LNCAP (cell line): ENCODE data around the gene CTAGE9.

Source experiments
- TF ChIP-seq, protein P1 (sequence below): fragments of 450-650 bp; IDR thresholded peaks from 2 replicates; pipeline ENCODE4 v1.5.1; 2017; ENCODE audit warnings: mild to moderate bottlenecking

CTAGE9 gene

DNA sequence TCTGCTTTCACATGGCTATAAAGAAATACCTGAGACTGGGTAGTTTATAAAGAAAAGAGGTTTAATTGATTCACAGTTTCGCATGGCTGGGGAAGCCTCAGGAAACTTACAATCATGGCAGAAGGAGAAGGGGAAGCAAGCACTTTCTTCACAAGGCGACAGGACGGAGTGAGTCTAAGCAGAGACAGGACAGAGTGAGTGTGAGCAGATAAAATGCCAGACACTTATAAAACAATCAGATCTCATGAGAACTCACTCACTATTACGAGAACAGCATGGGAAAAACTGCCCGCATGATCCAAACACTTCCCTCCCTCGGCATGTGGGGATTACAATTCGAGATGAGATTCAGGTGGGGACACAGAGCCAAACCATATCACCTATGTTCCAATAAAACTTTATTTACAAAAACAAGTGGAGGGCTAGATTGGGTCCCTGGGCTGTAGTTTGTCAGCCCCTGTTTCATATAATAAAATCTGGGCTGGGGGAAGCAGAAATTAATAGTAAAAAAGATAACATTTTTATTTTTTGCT is 37.1 kb upstream of the CTAGE9 start:
- TF ChIP-seq, protein P1, sequence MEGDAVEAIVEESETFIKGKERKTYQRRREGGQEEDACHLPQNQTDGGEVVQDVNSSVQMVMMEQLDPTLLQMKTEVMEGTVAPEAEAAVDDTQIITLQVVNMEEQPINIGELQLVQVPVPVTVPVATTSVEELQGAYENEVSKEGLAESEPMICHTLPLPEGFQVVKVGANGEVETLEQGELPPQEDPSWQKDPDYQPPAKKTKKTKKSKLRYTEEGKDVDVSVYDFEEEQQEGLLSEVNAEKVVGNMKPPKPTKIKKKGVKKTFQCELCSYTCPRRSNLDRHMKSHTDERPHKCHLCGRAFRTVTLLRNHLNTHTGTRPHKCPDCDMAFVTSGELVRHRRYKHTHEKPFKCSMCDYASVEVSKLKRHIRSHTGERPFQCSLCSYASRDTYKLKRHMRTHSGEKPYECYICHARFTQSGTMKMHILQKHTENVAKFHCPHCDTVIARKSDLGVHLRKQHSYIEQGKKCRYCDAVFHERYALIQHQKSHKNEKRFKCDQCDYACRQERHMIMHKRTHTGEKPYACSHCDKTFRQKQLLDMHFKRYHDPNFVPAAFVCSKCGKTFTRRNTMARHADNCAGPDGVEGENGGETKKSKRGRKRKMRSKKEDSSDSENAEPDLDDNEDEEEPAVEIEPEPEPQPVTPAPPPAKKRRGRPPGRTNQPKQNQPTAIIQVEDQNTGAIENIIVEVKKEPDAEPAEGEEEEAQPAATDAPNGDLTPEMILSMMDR, result no peak

DNA sequence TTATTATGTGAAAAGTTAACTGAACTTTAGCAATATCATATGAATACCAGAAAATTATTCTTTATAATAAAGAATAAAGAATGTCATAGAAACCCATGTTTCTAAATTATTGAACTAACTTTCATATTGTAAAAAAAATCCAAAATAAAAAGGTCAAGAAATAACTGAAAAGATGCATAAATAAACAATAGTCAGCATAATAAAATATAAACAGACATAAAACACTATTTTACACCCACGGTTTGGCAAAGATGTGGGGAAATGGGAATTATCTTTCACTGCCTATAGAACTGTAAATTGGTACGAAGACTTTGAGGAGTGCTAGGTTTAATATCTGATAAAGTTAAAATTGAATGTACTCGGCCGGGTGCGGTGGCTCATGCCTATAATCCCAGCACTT is 34.7 kb upstream of the CTAGE9 start:
- TF ChIP-seq, protein P1, result no peak

DNA sequence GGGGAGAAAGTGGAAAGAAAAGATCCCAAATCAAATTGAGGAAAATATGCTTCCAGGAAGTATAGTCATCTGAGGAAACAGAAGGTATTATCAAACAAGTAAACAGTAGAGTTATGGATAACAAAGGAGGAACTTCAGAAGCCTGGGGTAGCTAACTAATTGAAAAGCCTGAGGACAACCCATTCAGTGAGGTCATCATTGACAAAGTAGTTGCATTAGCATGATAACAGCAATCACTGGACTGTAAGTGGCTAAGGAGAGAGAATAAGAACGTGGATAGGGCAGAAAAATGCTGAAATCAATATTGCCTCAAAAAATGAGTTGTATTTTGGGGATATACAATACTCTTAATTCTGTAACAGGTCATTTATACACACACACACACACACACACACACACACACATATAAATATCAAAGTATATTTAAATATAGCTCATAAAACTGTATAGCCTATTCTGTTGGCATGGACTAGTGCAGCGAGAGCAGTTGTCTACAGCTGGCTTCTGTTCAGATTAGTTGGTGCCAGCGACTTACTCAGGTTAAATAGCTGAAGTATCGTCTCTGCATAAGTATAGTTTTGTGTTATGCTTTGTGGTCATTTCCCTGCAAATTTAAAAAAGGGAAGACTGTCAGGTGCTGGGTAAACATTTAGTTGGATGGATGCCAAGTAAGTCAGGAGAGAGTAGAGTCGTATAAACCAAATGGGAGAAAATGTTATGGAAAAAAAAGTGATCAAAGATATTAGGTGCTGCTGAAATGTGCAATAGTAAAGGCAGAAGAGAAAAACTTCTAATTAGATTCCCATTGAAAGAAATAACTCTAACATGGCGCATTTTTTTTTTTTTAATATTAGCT is 33.8 kb upstream of the CTAGE9 start:
- TF ChIP-seq, protein P1, result no peak

DNA sequence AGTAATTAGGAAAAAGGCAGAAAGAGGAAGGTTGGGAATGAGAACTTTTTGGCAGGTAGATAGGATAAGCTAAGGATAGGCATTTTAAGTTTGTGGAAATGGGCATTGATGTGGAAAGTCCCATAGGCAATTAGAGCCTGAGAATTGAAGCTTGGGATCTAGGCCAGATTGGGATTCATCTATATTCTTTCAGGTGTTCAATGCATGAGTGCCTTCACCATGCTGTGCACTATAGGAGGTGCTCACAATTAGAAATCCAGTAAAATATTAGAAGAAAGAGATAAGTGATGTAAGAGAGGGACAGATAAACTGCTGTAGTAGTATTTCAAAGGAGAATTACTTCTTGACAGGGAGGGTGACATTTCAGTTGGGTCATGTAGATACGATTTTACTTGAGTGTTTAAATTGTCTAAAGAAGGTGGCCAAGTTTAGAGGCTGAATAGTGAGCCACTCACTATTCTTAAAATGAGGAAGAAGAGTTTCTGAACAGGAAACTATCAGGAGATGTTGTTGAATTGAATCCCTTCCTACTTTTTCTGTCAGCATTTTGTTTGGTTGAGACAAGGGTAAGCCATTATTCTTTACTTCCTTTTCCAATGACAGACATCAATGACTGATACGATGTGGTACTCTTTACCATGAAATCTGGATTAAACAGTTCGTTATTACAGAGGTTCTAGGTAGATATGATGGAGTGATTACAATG is 31.0 kb upstream of the CTAGE9 start:
- TF ChIP-seq, protein P1, result no peak

DNA sequence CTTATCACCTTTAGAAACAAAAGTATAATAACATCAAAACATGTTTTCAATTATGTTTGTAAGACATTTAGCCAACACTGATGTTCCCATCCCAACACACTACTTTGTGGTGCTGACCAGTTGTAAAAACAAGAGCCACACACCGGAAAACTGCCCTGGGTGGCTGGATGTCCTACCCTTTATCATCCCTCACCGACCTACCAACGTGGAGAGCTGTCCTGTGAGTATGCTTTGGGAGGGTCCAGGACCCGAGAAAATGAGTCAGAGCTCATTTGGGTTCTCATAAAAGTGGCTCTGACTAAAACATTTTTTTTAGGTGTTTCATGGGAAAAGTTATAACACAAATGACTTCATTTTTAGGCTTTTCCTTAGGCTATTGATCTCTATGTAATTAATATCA is 29.3 kb upstream of the CTAGE9 start:
- TF ChIP-seq, protein P1, result no peak

DNA sequence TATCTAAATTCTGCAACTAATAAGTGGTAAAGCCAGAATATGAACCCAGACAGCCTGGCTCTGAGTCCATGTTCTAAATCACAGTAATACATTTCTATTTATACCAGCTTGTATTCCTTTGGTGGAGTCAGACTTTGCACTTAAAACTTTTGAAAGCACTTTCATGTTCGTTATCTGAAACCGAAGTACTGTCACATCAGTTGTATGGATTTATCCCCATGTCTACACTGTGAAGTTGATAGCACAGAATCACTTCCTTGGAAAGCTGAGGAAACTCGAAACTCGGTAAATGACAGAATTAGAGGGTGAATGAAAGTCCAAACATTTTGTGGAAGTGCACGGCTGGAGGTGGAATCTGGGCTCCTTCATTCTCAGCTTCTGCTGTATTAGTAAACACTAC is 28.3 kb upstream of the CTAGE9 start:
- TF ChIP-seq, protein P1, result no peak

DNA sequence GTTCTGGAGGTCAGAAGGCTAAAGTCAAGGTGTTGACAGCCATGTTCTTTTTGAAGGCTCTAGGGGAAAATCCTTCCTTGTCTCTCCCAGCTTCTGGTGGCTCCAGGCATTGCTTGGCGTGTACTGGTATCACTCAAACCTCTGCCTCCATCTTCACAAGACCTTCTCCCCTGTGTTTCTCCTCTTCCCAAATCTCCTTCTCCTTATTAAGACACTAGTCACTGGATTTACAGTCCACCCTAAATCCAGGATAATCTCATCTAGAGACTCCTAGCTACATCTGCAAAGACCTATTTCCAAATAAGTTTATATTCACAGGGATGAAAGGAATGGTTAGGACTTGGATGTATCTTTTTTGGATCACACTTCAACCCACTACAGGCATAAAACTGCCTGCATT is 26.0 kb upstream of the CTAGE9 start:
- TF ChIP-seq, protein P1, result no peak
